ENCODE measurements around the gene POLE2.

The POLE2 gene

GRCh38 chr14:49598485-49599300, 89.3 kb downstream of the POLE2 start, which contains the start of gene LRR1:
Gene LRR1, plus strand, starts transcription at chr14:49598940. Its CDS starts 81 bp downstream, at chr14:49599021.
- H3K36me3 ChIP-seq (ENCODE audit: control insufficient read depth, insufficient read depth, low read length): peaks cover 4% of the 10 kb centered on the region
- peak; percentile 95 for DNase-seq (ENCODE audit: extremely low read depth, insufficient read length)
- H3K4me3 ChIP-seq (replicated peaks; ENCODE audit: low read depth, low read length): peak within 1 kb of the TSS; percentile 90
- no peak for TF ChIP-seq CTCF (IDR thresholded peaks at IDR 0.05; ENCODE audit: insufficient read depth, low read length, poor library complexity, severe bottlenecking)
- H3K27me3 ChIP-seq (replicated peaks; ENCODE audit: control insufficient read depth, insufficient read depth, low read length): no peaks in the 10 kb centered on the region

DNA sequence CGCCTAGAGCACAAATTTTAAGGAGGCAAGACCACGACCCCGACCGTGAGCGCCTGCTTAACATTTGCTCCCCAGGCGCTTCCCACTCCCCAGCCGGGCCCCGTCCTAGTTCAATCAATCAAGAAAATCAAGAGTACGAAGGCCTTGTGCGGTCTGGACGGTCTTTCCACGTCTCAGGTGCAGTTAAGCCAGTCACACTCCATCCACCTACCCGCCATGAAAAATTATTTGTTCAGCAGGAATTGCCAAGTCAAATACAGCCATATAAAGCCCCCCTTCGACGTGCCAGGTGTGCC, 89.9 kb downstream of the POLE2 start:
- Histone ChIP-seq H3K27me3 (replicated peaks; ENCODE audit: control insufficient read depth, insufficient read depth, low read length) (no peaks in the 10 kb centered on the region), H3K36me3 (ENCODE audit: control insufficient read depth, insufficient read depth, low read length) (peaks cover 4% of the 10 kb centered on the region), H3K4me3 (replicated peaks; ENCODE audit: low read depth, low read length) (peak overlapping the region; percentile 90)
- DNase-seq (ENCODE audit: extremely low read depth, insufficient read length): no peak
- no peak for TF ChIP-seq CTCF (IDR thresholded peaks at IDR 0.05; ENCODE audit: insufficient read depth, low read length, poor library complexity, severe bottlenecking)

DNA sequence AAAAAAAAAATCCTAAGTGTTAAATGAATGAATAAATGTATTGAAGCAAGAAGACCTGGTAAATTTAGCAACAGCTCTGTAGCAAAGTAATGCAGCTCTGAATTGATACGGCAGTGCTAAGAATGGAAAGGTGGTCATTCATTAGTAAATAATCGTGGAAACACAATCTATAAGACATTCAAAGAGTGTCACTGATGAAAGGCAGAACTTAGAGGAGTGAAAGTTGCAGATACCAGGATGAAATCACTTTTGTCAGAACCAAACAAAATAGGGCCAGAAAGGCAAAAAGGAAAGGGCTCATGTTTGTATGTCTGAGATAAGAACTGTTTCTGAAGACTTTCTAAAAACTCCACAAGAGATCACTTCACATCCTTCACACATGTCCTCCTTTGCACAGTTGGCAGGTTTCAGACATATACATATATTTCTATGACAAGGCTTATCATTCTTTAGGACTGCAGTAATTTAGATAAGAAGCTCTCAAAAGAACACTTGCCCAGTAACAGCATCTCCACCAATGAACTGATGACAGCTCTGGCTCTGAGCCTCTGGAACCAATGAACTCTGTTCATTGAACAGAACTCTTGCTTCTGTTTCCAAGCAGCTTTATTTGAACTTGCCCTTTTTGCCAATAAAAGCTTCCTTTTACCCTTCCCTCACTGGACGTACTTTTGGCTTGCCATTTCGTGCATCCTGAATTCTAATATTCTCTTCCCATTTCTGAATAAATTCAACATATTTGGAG, 93.5 kb downstream of the POLE2 start:
- Histone ChIP-seq H3K36me3 (ENCODE audit: control insufficient read depth, insufficient read depth, low read length) (no peaks in the 10 kb centered on the region), H3K4me3 (replicated peaks; ENCODE audit: low read depth, low read length) (no peak overlapping the region; the same call in 1 of the 2 replicates), H3K27me3 (replicated peaks; ENCODE audit: control insufficient read depth, insufficient read depth, low read length) (no peaks in the 10 kb centered on the region)
- DNase-seq (ENCODE audit: extremely low read depth, insufficient read length): no peak
- no peak for TF ChIP-seq CTCF (IDR thresholded peaks at IDR 0.05; ENCODE audit: insufficient read depth, low read length, poor library complexity, severe bottlenecking)
